Tibial nerve (tissue), 4 donors: Measurements from ENCODE around the gene UBASH3A. TPM values are rescaled to one million over a fixed set of nuclear protein-coding genes. Genes with fewer than 3 reads are reported as not detected.

Experiments
- DNase-seq, 2 donors: peaks; one replicate each; pipeline ENCODE4 v3.0.0-alpha.2; 2019; ENCODE audit warnings: low spot score in 2 of 2
- H3K27ac ChIP-seq, 4 donors: fragments of 200-600 bp; sonication (generic) in 3 of 4; one replicate each; pipeline ENCODE4 v1.5.1; 2017 to 2019; ENCODE audit warnings: mild to moderate bottlenecking in 1 of 4
- H3K27me3 ChIP-seq, 2 donors: fragments of 200-600 bp; sonication (generic) in 1 of 2; one replicate each; pipeline versions ENCODE4 v1.5.1 to v1.6.0; 2017 to 2019
- H3K36me3 ChIP-seq, 3 donors: fragments of 200-600 bp; sonication (generic); one replicate each; pipeline ENCODE4 v1.5.1; 2018 to 2019
- H3K4me1 ChIP-seq, 4 donors: fragments of 200-600 bp; sonication (generic) in 3 of 4; one replicate each; pipeline ENCODE4 v1.5.1; 2017 to 2019
- H3K4me3 ChIP-seq, 4 donors: fragments of 200-600 bp; sonication (generic) in 3 of 4; one replicate each; pipeline ENCODE4 v1.5.1; 2017 to 2019; ENCODE audit warnings: mild to moderate bottlenecking in 1 of 4, moderate library complexity in 1 of 4
- H3K9me3 ChIP-seq, 4 donors: fragments of 200-600 bp; sonication (generic) in 3 of 4; one replicate each; pipeline ENCODE4 v1.5.1; 2017 to 2019
- EP300 ChIP-seq, 2 donors: sonication (generic); formaldehyde crosslinking; IDR thresholded peaks; one replicate each; pipeline ENCODE4 v1.6.1; 2017; ENCODE audit warnings: antibody characterized with exemption in 2 of 2, mild to moderate bottlenecking in 1 of 2
- POLR2A ChIP-seq, 2 donors: fragments of 450-650 bp; IDR thresholded peaks; one replicate each; pipeline ENCODE4 v1.6.1; 2017; ENCODE audit warnings: antibody characterized with exemption in 2 of 2, mild to moderate bottlenecking in 2 of 2, moderate library complexity in 2 of 2
- WGBS, 2 donors: methylation state at CpG; one replicate each; pipeline ENCODE4 v1.1.5; 2018; 5-methylcytosine and 5-hydroxymethylcytosine counted together
- total RNA-seq, 4 donors: library from RNA; depleted of rRNA; stranded (reverse); fragments of >200 nt; gene quantifications; one replicate each; pipeline ENCODE4 v1.1.0, GENCODE V29; 2016
- TF ChIP-seq, protein P1 (sequence below), 5 experiments: fragments of 200-600 bp in 3 of 5; fragments of 450-650 bp in 2 of 5; sonication (generic) in 3 of 5; IDR thresholded peaks; one replicate each; pipeline ENCODE4 v1.5.1; 2016 to 2019; ENCODE audit warnings: antibody characterized with exemption in 5 of 5, mild to moderate bottlenecking in 3 of 5, moderate library complexity in 2 of 5

The UBASH3A gene
- total RNA-seq, 4 donors from 2014 or later: 0.59 to 5.9 (median 0.90) TPM; not detected in 1

GRCh38 chr21:42453224-42453985 lies 49.7 kb downstream of the UBASH3A start:
- Histone ChIP-seq H3K27ac (no peak overlapping the region), H3K9me3 (no peaks in the 10 kb centered on the region), H3K4me1 (peaks cover 0 to 6% (median 0%) of the 10 kb centered on the region in 4 donors), H3K4me3 (no peak overlapping the region), H3K36me3 (no peaks in the 10 kb centered on the region), H3K27me3 (no peaks in the 10 kb centered on the region)
- TF ChIP-seq EP300 (IDR thresholded peaks at IDR 0.05) (no peak), POLR2A (IDR thresholded peaks at IDR 0.05) (no peak)
- TF ChIP-seq, protein P1, sequence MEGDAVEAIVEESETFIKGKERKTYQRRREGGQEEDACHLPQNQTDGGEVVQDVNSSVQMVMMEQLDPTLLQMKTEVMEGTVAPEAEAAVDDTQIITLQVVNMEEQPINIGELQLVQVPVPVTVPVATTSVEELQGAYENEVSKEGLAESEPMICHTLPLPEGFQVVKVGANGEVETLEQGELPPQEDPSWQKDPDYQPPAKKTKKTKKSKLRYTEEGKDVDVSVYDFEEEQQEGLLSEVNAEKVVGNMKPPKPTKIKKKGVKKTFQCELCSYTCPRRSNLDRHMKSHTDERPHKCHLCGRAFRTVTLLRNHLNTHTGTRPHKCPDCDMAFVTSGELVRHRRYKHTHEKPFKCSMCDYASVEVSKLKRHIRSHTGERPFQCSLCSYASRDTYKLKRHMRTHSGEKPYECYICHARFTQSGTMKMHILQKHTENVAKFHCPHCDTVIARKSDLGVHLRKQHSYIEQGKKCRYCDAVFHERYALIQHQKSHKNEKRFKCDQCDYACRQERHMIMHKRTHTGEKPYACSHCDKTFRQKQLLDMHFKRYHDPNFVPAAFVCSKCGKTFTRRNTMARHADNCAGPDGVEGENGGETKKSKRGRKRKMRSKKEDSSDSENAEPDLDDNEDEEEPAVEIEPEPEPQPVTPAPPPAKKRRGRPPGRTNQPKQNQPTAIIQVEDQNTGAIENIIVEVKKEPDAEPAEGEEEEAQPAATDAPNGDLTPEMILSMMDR (IDR thresholded peaks at IDR 0.05): no peak
- DNase-seq: no peak
- WGBS, 2 donors: 46 to 52% methylated on average over 14 to 18 of the region's 18 CpGs

GRCh38 chr21:42453986-42454570 lies 50.4 kb downstream of the UBASH3A start:
- Histone ChIP-seq H3K36me3 (no peaks in the 10 kb centered on the region), H3K4me1 (peaks cover 0 to 6% (median 0%) of the 10 kb centered on the region in 4 donors), H3K9me3 (no peaks in the 10 kb centered on the region), H3K4me3 (no peak overlapping the region), H3K27ac (no peak overlapping the region), H3K27me3 (no peaks in the 10 kb centered on the region)
- no peak for TF ChIP-seq POLR2A (IDR thresholded peaks at IDR 0.05)
- TF ChIP-seq EP300 (IDR thresholded peaks at IDR 0.05): no peak
- TF ChIP-seq, protein P1 (IDR thresholded peaks at IDR 0.05): no peak
- WGBS, 2 donors: 67 to 70% methylated on average over 19 of the region's 19 CpGs
- no peak for DNase-seq

DNA sequence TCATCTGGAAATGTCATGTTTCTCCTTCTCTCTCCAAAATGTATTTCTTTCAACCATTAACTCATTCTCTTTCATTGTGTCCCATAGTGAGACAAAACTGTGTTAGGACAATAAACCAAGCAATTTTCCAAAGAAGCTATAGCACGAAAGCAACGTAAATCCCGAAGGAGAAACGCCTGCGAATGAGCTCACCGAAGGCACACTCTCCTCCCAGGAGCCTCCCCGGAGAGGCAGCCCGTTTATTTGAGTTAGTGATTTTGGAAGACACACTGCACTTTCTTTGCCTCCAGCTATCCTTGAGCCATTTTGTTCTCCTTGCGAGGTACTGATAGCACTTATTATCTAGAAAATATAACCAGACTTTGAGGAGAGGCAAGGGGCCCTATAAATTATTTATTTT lies 51.1 kb downstream of the UBASH3A start:
- DNase-seq: no peak
- TF ChIP-seq, protein P1 (IDR thresholded peaks at IDR 0.05): no peak
- Histone ChIP-seq H3K9me3 (no peaks in the 10 kb centered on the region), H3K27me3 (no peaks in the 10 kb centered on the region), H3K36me3 (no peaks in the 10 kb centered on the region), H3K4me3 (no peak overlapping the region), H3K27ac (no peak overlapping the region), H3K4me1 (peaks cover 0 to 6% (median 0%) of the 10 kb centered on the region in 4 donors)
- WGBS, 2 donors: 47 to 58% methylated on average over 9 of the region's 9 CpGs

- no peak for DNase-seq
- WGBS, 2 donors: 67 to 72% methylated on average over 9 of the region's 9 CpGs
- no peak overlapping the region for H3K27ac ChIP-seq
- no peaks in the 10 kb centered on the region for H3K36me3 ChIP-seq
- H3K4me1 ChIP-seq: peaks cover 0 to 6% (median under 1%) of the 10 kb centered on the region in 4 donors
- no peaks in the 10 kb centered on the region for H3K27me3 ChIP-seq
- no peak for TF ChIP-seq POLR2A (IDR thresholded peaks at IDR 0.05)
- TF ChIP-seq, protein P1 (IDR thresholded peaks at IDR 0.05): no peak
- TF ChIP-seq EP300 (IDR thresholded peaks at IDR 0.05): no peak
- no peaks in the 10 kb centered on the region for H3K9me3 ChIP-seq
- H3K4me3 ChIP-seq: no peak overlapping the region
Observed at GRCh38 chr21:42455196-42455595, 51.5 kb downstream of the UBASH3A start.

DNA sequence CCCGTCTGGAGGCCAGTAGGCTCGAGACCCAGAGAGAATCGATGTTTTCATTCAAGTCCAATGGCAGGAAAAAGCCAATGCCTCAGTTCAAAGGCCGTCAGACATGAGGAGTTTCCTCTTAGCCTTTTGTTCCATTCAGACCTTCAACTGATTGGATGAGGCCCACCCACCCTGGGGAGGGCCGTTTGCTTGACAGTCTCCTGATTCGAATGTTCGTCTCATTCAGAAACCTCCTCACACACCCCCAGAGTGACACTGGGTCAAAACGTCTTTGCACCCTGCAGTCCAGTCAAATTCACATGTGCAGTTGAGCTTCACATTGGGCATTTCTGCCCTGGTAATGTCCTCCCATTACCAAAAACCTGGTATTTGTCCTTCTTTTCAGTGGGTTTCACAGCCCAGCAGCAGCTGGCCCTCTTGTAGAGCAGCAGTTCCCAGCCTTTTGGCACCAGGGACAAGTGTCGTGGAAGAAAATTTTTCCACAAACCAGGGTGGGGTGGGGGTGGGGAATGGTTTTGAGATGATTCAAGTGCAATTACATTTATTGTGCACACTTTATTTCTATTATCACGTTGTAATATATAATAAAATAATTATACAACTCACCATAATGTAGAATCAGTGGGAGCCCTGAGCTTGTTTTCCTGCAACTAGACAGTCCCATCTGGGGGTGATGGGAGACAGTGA lies 52.2 kb downstream of the UBASH3A start:
- Histone ChIP-seq H3K27ac (no peak overlapping the region), H3K4me3 (no peak overlapping the region), H3K27me3 (no peaks in the 10 kb centered on the region), H3K36me3 (no peaks in the 10 kb centered on the region), H3K9me3 (no peaks in the 10 kb centered on the region), H3K4me1 (peaks cover 0 to 6% (median 3%) of the 10 kb centered on the region in 4 donors)
- 79% methylated on average over 10 of the region's 10 CpGs for WGBS, 2 donors
- no peak for TF ChIP-seq POLR2A (IDR thresholded peaks at IDR 0.05)
- no peak for TF ChIP-seq EP300 (IDR thresholded peaks at IDR 0.05)
- TF ChIP-seq, protein P1 (IDR thresholded peaks at IDR 0.05): no peak
- no peak for DNase-seq
